GM15510 (cell line): ENCODE measurements around the gene ATRNL1.

Experiments used
- POLR2A ChIP-seq: IDR thresholded peaks from 3 replicates; pipeline ENCODE4 v1.6.1; 2011; ENCODE audit warnings: borderline replicate concordance; ENCODE audit not compliant: insufficient read length; ENCODE audit errors: extremely low read depth

ATRNL1 gene

GRCh38 chr10:115898242-115898641 lies 805.1 kb downstream of the ATRNL1 start:
- TF ChIP-seq POLR2A, result no peak

DNA sequence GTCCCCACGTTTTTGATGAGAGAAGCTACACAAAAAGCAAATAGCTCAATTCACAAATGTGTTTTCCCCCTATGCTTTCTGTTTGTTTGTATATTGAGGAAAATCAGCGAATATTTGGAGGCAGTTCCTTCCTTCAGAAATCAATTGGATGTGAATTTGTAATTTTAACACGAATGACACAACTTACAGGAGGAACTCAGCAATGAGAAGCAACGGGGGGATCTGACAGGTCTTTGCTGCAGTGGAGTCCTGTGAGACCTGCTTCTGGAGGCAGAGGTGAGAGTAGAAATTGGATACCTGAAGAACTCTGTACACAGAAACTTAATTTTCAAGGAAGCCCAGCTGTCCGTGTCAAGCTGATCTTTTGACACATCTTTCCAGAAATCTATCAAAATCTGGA lies 809.4 kb downstream of the ATRNL1 start:
- TF ChIP-seq POLR2A, result no peak

DNA sequence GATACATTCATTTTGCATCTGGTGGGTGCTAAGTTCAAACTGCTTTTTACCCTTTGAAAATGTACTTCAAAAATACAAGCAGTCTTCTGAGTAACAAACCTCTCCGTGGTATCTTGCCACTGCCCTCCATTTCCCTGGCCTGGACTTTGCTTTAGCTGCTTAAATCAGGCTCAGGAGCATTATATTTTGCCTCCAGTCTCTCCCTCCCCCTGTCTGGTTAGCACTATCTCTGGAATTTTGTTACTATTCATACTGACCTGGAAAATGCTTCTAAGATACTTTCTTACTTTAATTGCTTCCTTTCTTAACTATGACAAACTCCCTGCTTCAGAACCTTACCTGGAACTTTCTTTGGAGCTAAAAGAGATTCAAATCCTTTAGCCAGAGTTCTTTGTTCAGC lies 810.0 kb downstream of the ATRNL1 start:
- no peak for TF ChIP-seq POLR2A

DNA sequence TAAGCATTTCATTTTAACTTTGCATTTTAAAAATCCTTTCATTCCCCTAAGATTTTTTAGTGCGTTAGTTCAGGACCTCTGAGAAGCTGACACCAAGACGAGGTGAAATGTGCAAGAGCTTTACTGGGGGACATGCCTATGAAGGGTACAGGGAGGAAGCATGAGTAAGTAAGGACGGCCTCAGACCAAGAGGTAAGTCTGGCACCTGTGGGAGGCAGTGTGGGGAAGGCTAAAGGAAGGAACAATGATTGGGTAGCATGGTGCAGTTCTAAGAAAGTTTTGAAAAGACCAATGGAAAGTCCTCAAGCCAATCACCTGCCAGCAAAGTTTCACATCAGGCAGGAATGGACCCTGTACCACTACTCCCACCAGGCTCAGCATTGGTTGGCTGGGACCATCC lies 810.7 kb downstream of the ATRNL1 start:
- no peak for TF ChIP-seq POLR2A

GRCh38 chr10:115909037-115909436 lies 815.9 kb downstream of the ATRNL1 start:
- TF ChIP-seq POLR2A, result no peak

GRCh38 chr10:115909962-115910731 lies 817.0 kb downstream of the ATRNL1 start:
- no peak for TF ChIP-seq POLR2A

- TF ChIP-seq POLR2A, result no peak
These were observed 821.3 kb downstream of the ATRNL1 start for GRCh38 chr10:115914475-115914874.

DNA sequence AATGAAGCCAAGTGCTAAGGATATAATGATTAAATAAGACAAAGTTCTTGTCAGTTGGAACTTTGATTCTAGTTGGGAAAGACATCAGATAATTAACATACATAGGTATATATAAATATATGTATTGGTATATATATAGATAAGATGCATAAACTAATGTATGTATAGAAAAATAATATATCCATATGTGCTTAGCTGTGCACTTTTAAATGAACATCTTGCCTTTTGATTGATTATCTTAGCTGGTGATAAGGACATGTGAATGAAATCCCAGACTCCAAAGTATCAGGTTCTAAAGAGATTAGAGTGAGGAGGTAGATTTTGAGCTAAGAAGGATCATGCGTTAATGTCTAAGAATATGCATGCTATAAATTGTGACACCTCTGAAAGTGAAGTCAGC lies 822.3 kb downstream of the ATRNL1 start:
- TF ChIP-seq POLR2A, result no peak

DNA sequence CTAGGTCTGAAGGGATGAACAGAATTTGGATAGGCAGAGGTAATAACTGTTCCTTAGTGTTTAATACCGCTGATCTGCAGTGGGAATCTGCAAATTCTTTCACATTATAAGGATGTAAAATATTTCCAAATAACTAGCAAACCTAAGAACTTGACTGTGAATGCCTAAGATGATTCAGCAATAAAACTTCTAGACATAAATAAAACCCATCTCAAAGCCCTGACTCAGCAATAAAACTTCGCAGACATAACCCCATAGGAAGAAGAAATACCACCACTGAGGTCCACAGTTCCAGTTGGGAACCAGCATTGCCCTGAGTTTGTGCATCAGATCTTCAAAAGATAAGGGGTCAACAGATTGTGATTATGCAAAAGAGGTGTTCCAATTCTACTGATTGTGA lies 825.6 kb downstream of the ATRNL1 start:
- TF ChIP-seq POLR2A, result no peak

DNA sequence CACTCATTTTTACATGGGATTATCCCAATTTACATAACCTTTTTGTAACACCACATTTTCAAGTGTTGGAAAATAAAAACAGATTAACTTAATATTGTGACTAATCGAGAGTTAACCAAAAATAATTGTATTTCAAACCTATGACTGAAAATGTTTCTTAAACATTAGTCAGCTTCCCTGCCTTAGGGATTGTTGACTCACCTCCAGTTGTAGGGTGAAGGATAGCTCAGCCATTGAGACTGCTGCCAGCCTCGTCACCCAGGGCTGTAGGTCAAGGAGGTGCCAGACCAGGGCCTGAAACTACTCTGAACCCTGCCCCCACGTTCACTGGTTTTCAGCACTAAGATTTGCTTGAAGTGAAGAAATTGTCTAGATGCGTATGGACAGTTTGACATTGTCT lies 828.6 kb downstream of the ATRNL1 start:
- TF ChIP-seq POLR2A, result no peak

- no peak for TF ChIP-seq POLR2A
These were observed 838.1 kb downstream of the ATRNL1 start for GRCh38 chr10:115931309-115931708.

- no peak for TF ChIP-seq POLR2A
These were observed 838.9 kb downstream of the ATRNL1 start for GRCh38 chr10:115932099-115932498.

- TF ChIP-seq POLR2A, result no peak
These were observed 839.9 kb downstream of the ATRNL1 start for GRCh38 chr10:115933098-115933497.

DNA sequence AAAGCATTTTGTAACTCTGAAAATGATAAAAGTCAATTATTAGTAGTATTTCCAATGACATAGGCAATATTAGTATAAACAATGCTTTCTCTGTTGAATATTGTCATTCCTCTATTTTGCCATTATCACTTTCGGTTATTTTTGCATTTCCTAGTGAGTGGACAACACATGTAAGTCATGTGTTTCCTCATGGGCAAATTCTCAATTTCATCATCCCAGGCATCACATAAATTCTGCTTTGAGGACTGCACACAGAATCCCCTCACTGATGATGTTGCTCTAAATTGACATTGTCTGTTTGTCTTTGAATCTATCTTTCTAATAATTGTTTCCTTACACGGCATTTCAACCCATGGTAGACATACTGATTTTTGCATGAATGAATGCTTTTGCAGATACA lies 842.6 kb downstream of the ATRNL1 start:
- TF ChIP-seq POLR2A, result no peak

GRCh38 chr10:115936926-115937767 lies 844.0 kb downstream of the ATRNL1 start:
- no peak for TF ChIP-seq POLR2A

- no peak for TF ChIP-seq POLR2A
These were observed 844.5 kb downstream of the ATRNL1 start for GRCh38 chr10:115937768-115938056.
